NCI-H128 (cell line): ENCODE measurements around the gene BICC1.
"Not testable (repeated sequence)": the region's sequence is repeated elsewhere in the genome, so short reads cannot be mapped to it uniquely, and the experiment has no call there.

Experiments used
- DNase-seq: peaks from one replicate; lab custom pipeline; 2025; ENCODE audit not compliant: unreplicated experiment; lab: John Stamatoyannopoulos, UW

The BICC1 gene

DNA sequence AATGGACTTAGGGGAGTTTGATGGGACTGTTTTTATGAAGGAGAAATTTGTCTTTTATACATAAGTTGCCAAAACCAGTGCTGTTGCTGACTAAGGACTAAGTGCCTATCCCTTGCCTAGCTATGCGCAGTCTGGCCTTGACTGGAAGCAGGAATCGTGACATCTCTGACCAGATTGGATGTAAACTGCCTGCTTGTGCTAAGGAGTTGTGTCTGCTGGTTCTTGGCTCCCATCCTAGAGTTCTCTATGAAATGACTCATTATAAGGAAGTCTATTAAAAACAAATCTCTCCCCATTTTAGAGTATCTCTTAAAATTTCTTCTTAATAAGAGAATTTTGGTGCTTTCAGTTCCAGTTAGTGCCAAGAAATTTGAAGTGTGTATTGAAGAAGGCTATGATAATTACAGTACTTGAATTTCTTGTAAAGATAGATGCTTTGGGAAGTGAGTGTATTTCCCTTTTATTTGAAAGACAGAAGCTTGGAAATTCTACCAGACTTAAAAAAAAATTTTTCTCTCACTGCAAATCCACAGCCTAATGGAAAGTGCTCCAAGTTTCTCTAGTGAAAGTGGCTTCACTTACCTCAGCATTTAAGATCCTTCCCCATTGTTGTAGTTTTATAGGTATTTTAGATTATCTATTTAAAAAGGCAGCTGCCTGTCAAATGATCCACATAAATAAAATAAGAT is 77.6 kb downstream of the BICC1 start:
- no peak for DNase-seq

GRCh38 chr10:58590924-58591323 is 78.3 kb downstream of the BICC1 start:
- no peak for DNase-seq

- no peak for DNase-seq
Measured at GRCh38 chr10:58593008-58593407, 80.3 kb downstream of the BICC1 start.

DNA sequence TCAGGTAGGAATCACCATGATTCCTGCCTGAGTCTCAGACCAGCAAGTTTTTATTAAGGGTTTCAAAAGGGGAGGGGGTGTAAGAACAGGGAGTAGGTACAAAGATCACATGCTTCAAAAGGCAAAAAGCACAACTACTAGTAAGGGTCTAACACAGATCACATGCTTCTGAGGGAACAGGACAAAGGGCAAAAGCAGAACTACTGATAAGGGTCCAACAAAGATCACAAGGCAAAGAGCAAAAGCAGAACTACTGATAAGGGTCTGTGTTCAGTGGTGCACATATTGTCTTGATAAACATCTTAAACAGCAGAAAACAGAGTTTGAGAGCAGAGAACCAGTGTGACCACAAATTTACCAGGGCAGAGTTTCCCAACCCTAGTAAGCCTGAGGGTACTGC is 84.5 kb downstream of the BICC1 start:
- not testable (repeated sequence) for DNase-seq

GRCh38 chr10:58599927-58600553 is 87.4 kb downstream of the BICC1 start:
- no peak for DNase-seq

DNA sequence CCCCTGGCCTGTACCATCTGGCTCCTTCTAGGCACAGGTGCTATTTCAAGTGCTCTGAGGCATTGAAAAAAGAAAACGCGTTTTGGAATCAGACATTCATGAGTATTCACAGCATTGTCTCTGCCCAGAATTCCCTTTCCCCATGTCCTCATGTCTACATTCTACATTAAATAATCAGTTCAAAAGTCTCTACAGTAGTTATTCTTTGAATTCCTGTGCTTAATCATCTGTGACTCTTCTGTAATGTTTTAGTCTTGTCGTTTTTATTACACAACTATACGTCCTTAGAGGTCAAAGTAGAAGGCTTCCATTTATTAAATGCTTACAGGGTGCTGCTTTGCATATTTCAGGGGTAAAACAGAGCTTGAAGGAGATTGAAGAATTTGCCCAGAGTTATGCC is 95.7 kb downstream of the BICC1 start:
- DNase-seq: no peak

GRCh38 chr10:58608826-58609531 is 96.3 kb downstream of the BICC1 start:
- DNase-seq: no peak

DNA sequence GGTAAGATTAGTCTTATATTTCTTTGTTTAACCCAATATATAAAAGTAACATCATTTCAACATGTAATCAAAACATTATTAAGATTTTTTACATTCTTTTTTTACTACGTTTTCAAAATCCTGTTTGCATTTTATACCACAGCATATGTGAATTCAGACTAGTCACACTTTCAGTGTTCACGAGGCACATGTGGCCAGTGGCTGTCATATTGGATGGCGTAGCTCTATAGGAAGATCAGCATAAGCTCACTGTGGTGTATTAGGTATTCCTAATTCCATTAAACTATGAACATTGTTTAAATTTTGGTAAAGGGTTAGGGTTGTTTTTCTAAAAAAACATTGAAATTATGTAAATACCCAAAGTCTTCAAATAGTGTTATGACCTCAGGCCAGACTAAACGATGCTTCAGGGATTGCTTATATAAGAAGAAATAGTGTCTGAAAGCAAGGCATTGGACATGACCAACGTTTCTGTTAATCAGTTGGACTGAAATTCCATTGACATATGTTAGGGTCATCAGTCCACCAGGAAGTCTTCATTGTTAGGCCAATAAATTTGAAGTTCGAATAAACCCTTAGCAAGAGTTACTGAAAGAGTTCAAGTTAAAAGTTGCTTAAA is 97.0 kb downstream of the BICC1 start:
- no peak for DNase-seq

GRCh38 chr10:58615237-58615935 is 102.7 kb downstream of the BICC1 start:
- DNase-seq: no peak

DNA sequence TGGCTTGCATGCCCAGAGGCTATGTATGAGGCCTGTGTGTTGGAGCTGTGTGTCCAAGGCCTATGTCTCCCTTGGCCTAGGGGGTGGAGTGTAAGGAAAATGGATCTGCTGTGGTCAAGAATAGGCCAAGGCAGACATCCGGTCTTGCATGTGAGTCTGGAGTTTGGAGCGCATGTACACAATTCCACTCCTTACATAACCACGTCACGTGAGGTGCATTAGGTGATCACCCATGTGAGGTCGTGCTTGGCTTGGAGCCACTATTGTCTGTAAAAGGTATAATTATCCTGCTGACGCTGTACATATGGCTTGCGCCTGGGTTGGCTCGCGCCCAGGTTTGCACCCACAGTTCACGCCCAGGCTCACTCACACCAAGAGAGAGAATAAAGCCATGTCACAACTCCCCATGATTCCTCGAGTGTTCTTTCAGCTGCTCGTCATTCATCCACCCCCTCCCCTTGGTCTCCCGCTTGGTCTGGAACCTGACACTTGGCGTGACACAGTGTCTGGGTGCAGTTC is 105.5 kb downstream of the BICC1 start:
- DNase-seq: no peak

GRCh38 chr10:58621379-58622077 is 108.9 kb downstream of the BICC1 start:
- no peak for DNase-seq

DNA sequence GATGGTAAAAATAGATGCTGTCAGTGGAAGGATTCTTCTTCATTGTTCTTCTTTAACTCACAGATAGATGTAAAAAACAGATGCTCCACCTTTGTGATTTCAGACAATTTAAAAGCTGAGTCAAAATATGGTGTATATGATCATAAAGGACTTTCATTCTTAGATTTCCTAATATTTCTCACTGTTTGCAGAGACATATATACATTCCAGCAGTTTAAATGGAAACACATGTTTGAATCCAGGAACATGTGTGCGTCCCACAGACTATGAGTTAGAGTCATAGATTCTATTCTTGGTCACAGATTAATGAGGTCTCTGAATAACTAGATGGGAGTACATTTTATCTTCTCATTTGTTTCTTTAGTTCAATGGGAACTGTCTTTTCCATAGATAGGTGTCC is 109.6 kb downstream of the BICC1 start:
- DNase-seq: no peak

DNA sequence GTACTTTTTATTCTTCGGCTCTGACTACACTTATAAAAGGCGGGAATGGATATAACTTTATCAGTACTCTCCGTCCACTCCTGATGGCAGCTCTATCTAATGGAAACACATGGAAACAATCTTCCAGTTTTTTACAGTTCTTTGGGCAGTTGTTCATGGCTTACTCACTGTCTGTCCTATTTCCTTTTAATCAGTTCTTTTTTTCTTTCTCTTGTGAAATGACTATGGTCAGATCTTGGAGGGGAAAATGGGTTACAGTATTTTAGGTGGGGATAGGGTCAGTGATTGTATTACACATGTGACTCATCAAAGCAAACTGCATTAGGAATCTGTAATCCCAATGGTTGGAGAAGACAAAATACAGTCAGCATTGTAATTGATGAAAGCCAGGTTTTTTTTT is 112.4 kb downstream of the BICC1 start:
- no peak for DNase-seq

DNA sequence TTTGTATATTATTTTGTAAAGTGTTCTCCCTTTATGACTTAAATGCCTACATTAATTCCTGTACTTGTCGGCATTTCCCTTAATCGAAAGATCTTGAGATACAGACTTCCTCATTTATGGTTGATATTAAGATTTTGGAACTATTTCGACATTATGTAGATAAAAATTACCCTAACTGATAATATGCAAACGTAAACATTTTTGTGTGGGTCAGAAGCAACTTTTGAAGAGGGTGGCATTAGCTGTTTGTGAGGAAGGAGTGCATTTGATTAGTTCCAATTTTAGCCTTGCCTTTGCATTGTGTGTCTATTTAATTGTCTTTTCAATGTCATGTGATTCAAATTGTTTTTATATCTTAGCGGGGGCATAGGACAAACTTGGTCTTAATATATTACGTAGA is 114.7 kb downstream of the BICC1 start:
- no peak for DNase-seq

GRCh38 chr10:58631715-58632114 is 119.0 kb downstream of the BICC1 start:
- DNase-seq: no peak

- DNase-seq: no peak
Measured at GRCh38 chr10:58632216-58632615, 119.5 kb downstream of the BICC1 start.

DNA sequence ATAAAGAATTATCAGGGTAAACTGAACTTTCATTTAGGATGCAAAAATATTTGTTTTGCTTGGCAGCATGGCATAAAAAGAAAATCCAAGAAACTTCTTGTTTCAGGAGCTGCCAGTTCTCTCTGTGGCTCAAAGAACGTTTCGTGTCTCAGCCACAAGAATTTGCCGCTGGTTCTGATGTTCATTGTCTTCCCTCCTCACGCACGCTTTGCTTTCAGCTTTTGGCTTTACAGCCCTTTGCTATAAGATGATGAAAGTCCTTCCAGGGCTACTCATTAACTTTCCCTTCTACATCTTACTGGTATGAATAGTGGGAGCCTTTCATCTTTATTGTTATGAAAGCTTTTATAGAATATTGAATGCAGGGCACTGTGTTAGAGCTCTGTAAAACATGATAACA is 124.7 kb downstream of the BICC1 start:
- DNase-seq: no peak

DNA sequence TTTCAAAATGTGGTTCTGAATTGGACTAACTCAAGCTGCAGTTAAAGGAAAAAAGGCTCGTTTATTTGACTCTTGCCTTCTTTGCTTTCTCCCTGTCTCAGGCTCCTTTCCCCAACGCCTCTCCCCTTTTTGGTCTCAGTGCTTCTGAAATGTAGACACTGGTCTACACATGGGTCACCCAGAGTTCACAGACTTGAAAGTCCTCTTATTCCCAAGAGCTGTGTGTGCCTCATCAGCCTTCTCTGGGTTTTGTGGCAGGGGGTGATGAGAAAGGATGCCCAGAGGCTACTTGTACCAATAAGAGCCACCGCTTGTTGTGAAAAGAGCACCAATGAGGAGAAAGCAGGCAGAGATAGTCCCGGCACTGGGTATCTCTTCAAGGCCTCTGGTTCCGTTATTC is 125.7 kb downstream of the BICC1 start:
- DNase-seq: no peak

GRCh38 chr10:58641095-58641531 is 128.4 kb downstream of the BICC1 start:
- no peak for DNase-seq

- DNase-seq: no peak
Measured at GRCh38 chr10:58641708-58642107, 129.0 kb downstream of the BICC1 start.
